GM12878 (cell line): ENCODE results near the gene MATN1. TPM values are rescaled to one million over a fixed set of nuclear protein-coding genes. Genes with fewer than 3 reads are reported as not detected.

ENCODE experiments used
- ATAC-seq: fragments of 200-7000 bp; cut with Tn5 transposase; 3 replicates; pipeline ENCODE4 v1.9.1; 2020; ENCODE audit warnings: mild to moderate bottlenecking, moderate library complexity
- BruUV-seq: library from RNA; stranded (reverse); fragments of 400-500 nt; replicated peaks from 2 replicates; lab custom pipeline; 2021; lab: Mats Ljungman, UMichigan
- CTCF ChIA-PET: fragments of 300-600 bp; sonication (Branson Sonifier 250); formaldehyde crosslinking; extraction: SDS; loops from one replicate; lab custom pipeline; 2021; ENCODE audit warnings: inconsistent platforms; lab: Yijun Ruan, JAX
- POLR2A ChIA-PET: fragments of 350-600 bp; formaldehyde crosslinking; extraction: SDS; loops from one replicate; lab custom pipeline; 2021; ENCODE audit warnings: inconsistent platforms; lab: Charles Lee
- RAD21 ChIA-PET: fragments of 300-600 bp; sonication (Branson Sonifier 250); formaldehyde crosslinking; loops from one replicate; lab custom pipeline; 2023; ENCODE audit warnings: antibody characterized with exemption; ENCODE audit not compliant: unreplicated experiment; lab: Charles Lee
- SMC1A ChIA-PET: fragments of 300-600 bp; sonication (Branson Sonifier 250); formaldehyde crosslinking; loops from one replicate; lab custom pipeline; 2023; ENCODE audit not compliant: unreplicated experiment, uncharacterized antibody; lab: Charles Lee
- DNase-seq: peaks from one replicate; pipeline ENCODE4 v3.0.0-alpha.2; 2011; ENCODE audit warnings: low read depth, low spot score
- FAIRE-seq: peaks from 3 replicates; lab custom pipeline; 2011; peaks lifted over from hg19 to GRCh38; lab: Jason Lieb, UNC
- H2AFZ ChIP-seq: 2 replicates; pipeline ENCODE4 v1.6.0; 2011; ENCODE audit warnings: low read depth, low read length, control low read depth; ENCODE audit not compliant: control insufficient read depth
- H3K27ac ChIP-seq: 2 replicates; pipeline ENCODE4 v1.5.1; 2011; ENCODE audit warnings: control low read depth; ENCODE audit not compliant: control insufficient read depth, insufficient read depth
- H3K27me3 ChIP-seq, 2 experiments: replicated peaks in 1 of 2; 2 replicates each; pipeline versions ENCODE4 v1.6.0 to v1.6.1; 2011; ENCODE audit warnings: low read length in 1 of 2; ENCODE audit not compliant: control insufficient read depth in 2 of 2, insufficient read depth in 2 of 2
- H3K36me3 ChIP-seq, 2 experiments: 2 replicates each; pipeline ENCODE4 v1.5.1; 2011; ENCODE audit warnings: low read length in 1 of 2; ENCODE audit not compliant: control insufficient read depth in 2 of 2, insufficient read depth in 2 of 2
- H3K4me1 ChIP-seq: 2 replicates; pipeline ENCODE4 v1.6.1; 2011; ENCODE audit warnings: mild to moderate bottlenecking, low read length, moderate library complexity, mixed read lengths; ENCODE audit not compliant: control insufficient read depth, insufficient read depth
- H3K4me2 ChIP-seq: 2 replicates; pipeline ENCODE4 v1.6.0; 2011; ENCODE audit warnings: control low read depth; ENCODE audit not compliant: control insufficient read depth, insufficient read depth
- H3K4me3 ChIP-seq: fragments of 200-600 bp; sonication (generic); 2 replicates; pipeline ENCODE4 v1.5.1; 2016
- H3K79me2 ChIP-seq: 2 replicates; pipeline ENCODE4 v1.6.0; 2011; ENCODE audit warnings: low read length; ENCODE audit not compliant: control insufficient read depth, insufficient read depth
- H3K9ac ChIP-seq: 2 replicates; pipeline ENCODE4 v1.8.0; 2011; ENCODE audit warnings: low read length, control low read depth, mixed read lengths; ENCODE audit not compliant: control insufficient read depth, insufficient read depth
- H3K9me3 ChIP-seq: replicated peaks from 3 replicates; pipeline ENCODE4 v1.5.1; 2011; ENCODE audit warnings: mild to moderate bottlenecking, low read length; ENCODE audit not compliant: control insufficient read depth, insufficient read depth
- H4K20me1 ChIP-seq: 2 replicates; pipeline ENCODE4 v1.6.0; 2011; ENCODE audit not compliant: control insufficient read depth, insufficient read depth
- BCL11A ChIP-seq: IDR thresholded peaks from 2 replicates; pipeline ENCODE4 v1.6.1; 2011; ENCODE audit warnings: low read depth, low read length
- BHLHE40 ChIP-seq, 2 experiments: fragments of 450-650 bp in 1 of 2; IDR thresholded peaks; 2 replicates each; pipeline ENCODE4 v1.6.1; 2011 to 2017; ENCODE audit warnings: low read depth in 2 of 2, borderline replicate concordance in 1 of 2, improper control_type of control experiment in 1 of 2, low read length in 1 of 2, mild to moderate bottlenecking in 1 of 2
- CBX5 ChIP-seq: sonication (generic); IDR thresholded peaks from 2 replicates; pipeline ENCODE4 v1.6.1; 2016; ENCODE audit warnings: low read depth, moderate library complexity, mild to moderate bottlenecking, inconsistent platforms
- CHD4 ChIP-seq: fragments of 200-600 bp; sonication (generic); IDR thresholded peaks from 2 replicates; pipeline ENCODE4 v1.6.1; 2016; ENCODE audit warnings: mild to moderate bottlenecking
- ETV6 ChIP-seq, 2 experiments: fragments of 450-650 bp in 1 of 2; IDR thresholded peaks in 1 of 2; conservative IDR thresholded peaks in 1 of 2; 2 replicates each; pipeline ENCODE4 v1.6.1; 2014; ENCODE audit warnings: antibody characterized with exemption in 1 of 2, borderline replicate concordance in 1 of 2, low read depth in 1 of 2, mild to moderate bottlenecking in 1 of 2, moderate library complexity in 1 of 2
- GABPA ChIP-seq: IDR thresholded peaks from 2 replicates; pipeline ENCODE4 v1.6.1; 2014; ENCODE audit warnings: antibody characterized with exemption, low read depth, mild to moderate bottlenecking, inconsistent platforms
- JUNB ChIP-seq: IDR thresholded peaks from 2 replicates; pipeline ENCODE4 v1.6.1; 2016; ENCODE audit warnings: antibody characterized with exemption, mild to moderate bottlenecking
- LARP7 ChIP-seq: fragments of 450-650 bp; IDR thresholded peaks from 2 replicates; pipeline ENCODE4 v1.6.1; 2017; ENCODE audit warnings: mild to moderate bottlenecking
- POLR2A ChIP-seq: IDR thresholded peaks from 2 replicates; pipeline ENCODE4 v1.6.1; 2011; ENCODE audit warnings: low read depth, mild to moderate bottlenecking, low read length
- RB1 ChIP-seq: fragments of 450-650 bp; formaldehyde crosslinking; IDR thresholded peaks from 2 replicates; pipeline ENCODE4 v1.6.1; 2017; ENCODE audit warnings: mild to moderate bottlenecking, borderline replicate concordance
- SMAD1 ChIP-seq: fragments of 450-650 bp; IDR thresholded peaks from 2 replicates; pipeline ENCODE4 v1.6.1; 2018; ENCODE audit warnings: mild to moderate bottlenecking, low read depth; ENCODE audit not compliant: partially characterized antibody
- SPI1 ChIP-seq: IDR thresholded peaks from 2 replicates; pipeline ENCODE4 v1.6.1; 2011; ENCODE audit warnings: low read depth, mild to moderate bottlenecking, low read length, moderate library complexity, borderline replicate concordance; ENCODE audit not compliant: insufficient read depth
- SUZ12 ChIP-seq: fragments of 200-600 bp; sonication (generic); IDR thresholded peaks from one replicate; pipeline ENCODE4 v1.6.1; 2018; ENCODE audit warnings: antibody characterized with exemption, mild to moderate bottlenecking; ENCODE audit not compliant: unreplicated experiment
- YBX1 ChIP-seq: fragments of 450-650 bp; IDR thresholded peaks from 2 replicates; pipeline ENCODE4 v1.6.1; 2016; ENCODE audit warnings: antibody characterized with exemption
- WGBS: methylation state at CpG from one replicate; pipeline ENCODE4 v1.1.6; 2016; ENCODE audit warnings: low lambda C conversion rate; ENCODE audit not compliant: insufficient replicate concordance, insufficient coverage; ENCODE audit errors: missing lambda C conversion rate; 5-methylcytosine and 5-hydroxymethylcytosine counted together
- in situ Hi-C: fragments of 300-500 bp; cut with MboI; formaldehyde crosslinking; loops from 9 replicates; pipeline ENCODE4 v1.14.3; 2018; ENCODE audit warnings: mixed read lengths
- intact Hi-C: fragments of 100-400 bp; cut with micrococcal nuclease; formaldehyde crosslinking; loops from one replicate; pipeline ENCODE4 v1.14.2; 2022; ENCODE audit not compliant: unreplicated experiment
- polyA plus RNA-seq, 11 experiments: library from polyadenylated mRNA; depleted of rRNA in 4 of 11; unstranded in 6 of 11; stranded (reverse) in 5 of 11; fragments of >200 nt; fragmentation: Nextera tagmentation in 4 of 11; fragmentation: Illumina TruSeq in 1 of 11; extraction: Ambion mirVana in 4 of 11; extraction: Trizol in 1 of 11; gene quantifications; 1 replicate in 1 of 11; 2 replicates in 10 of 11; pipeline versions ENCODE4 v1.2.1 to v1.2.3, GENCODE V29; 2011 to 2016; ENCODE audit warnings: inconsistent platforms in 2 of 11, missing spikeins in 2 of 11, low read depth in 1 of 11
- total RNA-seq, 4 experiments: library from RNA; depleted of rRNA in 3 of 4; stranded (reverse); fragments of >200 nt in 3 of 4; fragmentation: Illumina TruSeq in 1 of 4; extraction: Trizol in 1 of 4; gene quantifications; 2 replicates each; pipeline versions ENCODE4 v1.2.1 to v1.2.3, GENCODE V29; 2013 to 2021
- TF ChIP-seq, protein P1 (sequence below): IDR thresholded peaks from 2 replicates; pipeline ENCODE4 v1.6.1; 2011; ENCODE audit warnings: low read depth, low read length, improper control_type of control experiment, borderline replicate concordance
- TF ChIP-seq, protein P2 (sequence below): fragments of 150-350 bp; IDR thresholded peaks from 2 replicates; pipeline ENCODE4 v1.6.1; 2014; ENCODE audit warnings: mild to moderate bottlenecking, low read depth, low read length
- TF ChIP-seq, protein P3 (sequence below): fragments of 450-650 bp; formaldehyde crosslinking; IDR thresholded peaks from 2 replicates; pipeline ENCODE4 v1.4.0; 2022; ENCODE audit warnings: mild to moderate bottlenecking, moderate library complexity

MATN1 gene
- total and polyA plus RNA-seq, 10 of the 15 experiments (the other 5 are each of a cell fraction or from before 2014, with no cell fraction given) = 0.04 to 0.50 (median 0.10) TPM; not detected in 1

DNA sequence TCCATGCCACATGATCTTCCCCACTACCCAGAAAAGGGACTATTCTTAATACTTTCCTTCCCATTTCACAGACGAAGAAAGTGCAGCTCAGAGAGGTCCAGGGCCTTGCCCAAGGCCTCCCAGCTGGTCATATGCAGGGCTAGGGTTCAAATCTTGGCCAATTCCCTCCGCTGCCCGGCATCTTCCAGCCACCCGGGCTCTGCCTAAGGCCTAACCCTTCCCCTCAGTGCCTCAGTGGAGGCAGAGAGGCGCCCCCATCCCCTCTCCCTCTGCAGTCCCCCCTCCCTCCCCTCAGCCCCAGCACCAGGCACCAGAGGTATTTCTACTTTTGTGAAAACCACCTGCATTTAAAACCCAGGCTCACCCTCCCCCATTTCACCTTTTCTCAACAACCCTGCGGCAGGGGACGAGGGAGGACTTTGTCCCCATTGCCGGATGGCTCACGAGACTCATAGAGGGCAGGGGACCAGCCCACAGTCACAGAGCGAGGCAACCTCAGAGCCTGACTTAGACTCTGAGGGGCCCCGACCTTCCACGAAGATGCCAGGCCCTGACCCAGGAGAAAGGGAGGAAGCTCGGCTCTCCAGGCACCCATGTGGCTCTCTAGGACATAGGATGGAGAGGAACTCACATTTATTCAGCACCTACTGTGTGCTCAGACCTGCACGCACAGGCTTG, 21.9 kb upstream of the MATN1 start:
- intact Hi-C loops (no loop called here), in situ Hi-C loops (no loop called here)
- POLR2A ChIA-PET = interaction anchor here (0.6 to 22.5 kb wide), 6 partner anchors 12 to 1193 kb away, joined by 3 to 741 read pairs (median 38); partner anchors contain the start of genes LAPTM5 and PTP4A2
- BruUV-seq = no TSS peak
- Histone ChIP-seq H3K27me3 (no peaks in the 10 kb centered on the region), H3K4me2 (peak overlapping the region; percentile 75), H3K4me1 (peaks cover 95% of the 10 kb centered on the region), H4K20me1 (peaks cover 8% of the 10 kb centered on the region; the same call in 1 of the 2 replicates), H3K9me3 (no peaks in the 10 kb centered on the region), H2AFZ (no peak overlapping the region), H3K27ac (peak overlapping the region; percentile 93), H3K9ac (peak overlapping the region; percentile 97), H3K4me3 (peak overlapping the region; percentile 98), H3K79me2 (peaks cover 100% of the 10 kb centered on the region), H3K36me3 (peaks cover 29 to 40% of the 10 kb centered on the region in 2 experiments)
- CTCF ChIA-PET = interaction anchor here (1.0 to 16.5 kb wide), 9 partner anchors 10 to 37 kb away, joined by 4 to 161 read pairs (median 43); partner anchors contain the start of genes LAPTM5 and MATN1
- SMC1A ChIA-PET = interaction anchor here (1.5 to 24.8 kb wide), 4 partner anchors 14 to 35 kb away, joined by 3 to 556 read pairs (median 344); partner anchors contain the start of genes LAPTM5 and MATN1
- RAD21 ChIA-PET = interaction anchor here (1.4 to 14.8 kb wide), 7 partner anchors 13 to 36 kb away, joined by 4 to 462 read pairs (median 23); partner anchors contain the start of gene LAPTM5
- FAIRE-seq (no peak), DNase-seq (no peak), ATAC-seq (peak; percentile 12)
- WGBS = 11% methylated on average over 14 of the region's 14 CpGs
- TF ChIP-seq GABPA (no peak), SPI1 (no peak), CHD4 (no peak), LARP7 (no peak), POLR2A (peak; percentile 29; the same call in 1 of the 2 replicates), SUZ12 (no peak), YBX1 (no peak), CBX5 (no peak), ETV6 (conservative IDR thresholded peaks at IDR 0.05 in 1 of 2, IDR thresholded peaks at IDR 0.05 in 1 of 2; ENCODE audit: borderline replicate concordance in 1 of 2, low read depth in 1 of 2) (no peak), JUNB (no peak), RB1 (no peak), BCL11A (no peak), SMAD1 (no peak), BHLHE40 (IDR thresholded peaks at IDR 0.05; ENCODE audit: borderline replicate concordance in 1 of 2, low read depth in 2 of 2, low read length in 1 of 2) (peak; percentile 97 to 99)
- TF ChIP-seq, protein P1, sequence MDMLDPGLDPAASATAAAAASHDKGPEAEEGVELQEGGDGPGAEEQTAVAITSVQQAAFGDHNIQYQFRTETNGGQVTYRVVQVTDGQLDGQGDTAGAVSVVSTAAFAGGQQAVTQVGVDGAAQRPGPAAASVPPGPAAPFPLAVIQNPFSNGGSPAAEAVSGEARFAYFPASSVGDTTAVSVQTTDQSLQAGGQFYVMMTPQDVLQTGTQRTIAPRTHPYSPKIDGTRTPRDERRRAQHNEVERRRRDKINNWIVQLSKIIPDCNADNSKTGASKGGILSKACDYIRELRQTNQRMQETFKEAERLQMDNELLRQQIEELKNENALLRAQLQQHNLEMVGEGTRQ = no peak
- TF ChIP-seq, protein P2, sequence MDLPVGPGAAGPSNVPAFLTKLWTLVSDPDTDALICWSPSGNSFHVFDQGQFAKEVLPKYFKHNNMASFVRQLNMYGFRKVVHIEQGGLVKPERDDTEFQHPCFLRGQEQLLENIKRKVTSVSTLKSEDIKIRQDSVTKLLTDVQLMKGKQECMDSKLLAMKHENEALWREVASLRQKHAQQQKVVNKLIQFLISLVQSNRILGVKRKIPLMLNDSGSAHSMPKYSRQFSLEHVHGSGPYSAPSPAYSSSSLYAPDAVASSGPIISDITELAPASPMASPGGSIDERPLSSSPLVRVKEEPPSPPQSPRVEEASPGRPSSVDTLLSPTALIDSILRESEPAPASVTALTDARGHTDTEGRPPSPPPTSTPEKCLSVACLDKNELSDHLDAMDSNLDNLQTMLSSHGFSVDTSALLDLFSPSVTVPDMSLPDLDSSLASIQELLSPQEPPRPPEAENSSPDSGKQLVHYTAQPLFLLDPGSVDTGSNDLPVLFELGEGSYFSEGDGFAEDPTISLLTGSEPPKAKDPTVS = no peak
- TF ChIP-seq, protein P3, sequence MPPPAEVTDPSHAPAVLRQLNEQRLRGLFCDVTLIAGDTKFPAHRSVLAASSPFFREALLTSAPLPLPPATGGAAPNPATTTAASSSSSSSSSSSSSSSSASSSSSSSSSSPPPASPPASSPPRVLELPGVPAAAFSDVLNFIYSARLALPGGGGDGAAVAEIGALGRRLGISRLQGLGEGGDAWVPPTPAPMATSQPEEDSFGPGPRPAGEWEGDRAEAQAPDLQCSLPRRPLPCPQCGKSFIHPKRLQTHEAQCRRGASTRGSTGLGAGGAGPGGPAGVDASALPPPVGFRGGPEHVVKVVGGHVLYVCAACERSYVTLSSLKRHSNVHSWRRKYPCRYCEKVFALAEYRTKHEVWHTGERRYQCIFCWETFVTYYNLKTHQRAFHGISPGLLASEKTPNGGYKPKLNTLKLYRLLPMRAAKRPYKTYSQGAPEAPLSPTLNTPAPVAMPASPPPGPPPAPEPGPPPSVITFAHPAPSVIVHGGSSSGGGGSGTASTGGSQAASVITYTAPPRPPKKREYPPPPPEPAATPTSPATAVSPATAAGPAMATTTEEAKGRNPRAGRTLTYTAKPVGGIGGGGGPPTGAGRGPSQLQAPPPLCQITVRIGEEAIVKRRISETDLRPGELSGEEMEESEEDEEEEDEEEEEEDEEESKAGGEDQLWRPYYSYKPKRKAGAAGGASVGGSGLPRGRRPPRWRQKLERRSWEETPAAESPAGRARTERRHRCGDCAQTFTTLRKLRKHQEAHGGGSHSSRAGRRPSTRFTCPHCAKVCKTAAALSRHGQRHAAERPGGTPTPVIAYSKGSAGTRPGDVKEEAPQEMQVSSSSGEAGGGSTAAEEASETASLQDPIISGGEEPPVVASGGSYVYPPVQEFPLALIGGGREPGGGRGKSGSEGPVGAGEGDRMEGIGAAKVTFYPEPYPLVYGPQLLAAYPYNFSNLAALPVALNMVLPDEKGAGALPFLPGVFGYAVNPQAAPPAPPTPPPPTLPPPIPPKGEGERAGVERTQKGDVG (CRISPR knock-in tag) = no peak
